Measurements from ENCODE around the gene EDNRA.

Gene EDNRA

DNA sequence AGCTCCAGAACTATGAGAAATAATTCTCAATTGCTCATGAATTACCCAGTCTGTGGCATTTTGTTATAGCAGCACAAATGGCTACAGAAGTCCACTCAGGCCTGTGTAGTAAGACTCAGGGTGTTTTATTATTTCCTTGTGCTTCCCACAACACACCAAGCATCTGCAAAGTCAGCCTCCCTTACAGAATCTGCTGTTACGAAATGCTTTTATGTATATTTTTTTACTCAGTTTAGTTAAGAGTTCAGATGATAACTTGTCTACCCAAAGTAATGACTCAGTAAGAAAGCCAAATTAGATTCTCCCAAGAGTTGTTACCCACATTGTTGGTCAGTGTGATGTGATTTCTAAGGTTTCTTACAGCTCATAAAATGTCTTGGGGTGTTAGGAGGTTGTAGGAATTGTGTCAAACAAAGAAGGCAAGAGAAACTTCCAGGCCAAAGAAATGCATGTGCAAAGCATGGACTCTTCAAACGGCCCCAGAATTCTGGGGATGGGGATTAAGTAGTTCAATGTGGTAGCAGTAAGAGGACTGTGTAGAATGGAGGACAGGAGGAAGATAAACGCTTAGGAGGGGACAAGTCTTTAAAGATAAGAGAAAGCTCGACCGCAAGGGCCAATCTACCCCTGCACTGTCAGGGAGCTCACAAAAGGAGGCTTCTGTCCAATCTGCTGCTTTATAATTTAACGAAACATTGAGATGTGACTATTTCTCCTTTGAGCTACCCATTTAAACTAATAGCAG, 100.9 kb downstream of the EDNRA start:
- no peak for DNase-seq
- in situ Hi-C loops (cut with MboI; ENCODE audit: low pct_unique_long_range_greater_than_20kb, low sequenced_read_pairs) = loop anchor here (25.0 kb wide), 1 partner anchor 419 kb away; no protein-coding TSS in a partner anchor

DNA sequence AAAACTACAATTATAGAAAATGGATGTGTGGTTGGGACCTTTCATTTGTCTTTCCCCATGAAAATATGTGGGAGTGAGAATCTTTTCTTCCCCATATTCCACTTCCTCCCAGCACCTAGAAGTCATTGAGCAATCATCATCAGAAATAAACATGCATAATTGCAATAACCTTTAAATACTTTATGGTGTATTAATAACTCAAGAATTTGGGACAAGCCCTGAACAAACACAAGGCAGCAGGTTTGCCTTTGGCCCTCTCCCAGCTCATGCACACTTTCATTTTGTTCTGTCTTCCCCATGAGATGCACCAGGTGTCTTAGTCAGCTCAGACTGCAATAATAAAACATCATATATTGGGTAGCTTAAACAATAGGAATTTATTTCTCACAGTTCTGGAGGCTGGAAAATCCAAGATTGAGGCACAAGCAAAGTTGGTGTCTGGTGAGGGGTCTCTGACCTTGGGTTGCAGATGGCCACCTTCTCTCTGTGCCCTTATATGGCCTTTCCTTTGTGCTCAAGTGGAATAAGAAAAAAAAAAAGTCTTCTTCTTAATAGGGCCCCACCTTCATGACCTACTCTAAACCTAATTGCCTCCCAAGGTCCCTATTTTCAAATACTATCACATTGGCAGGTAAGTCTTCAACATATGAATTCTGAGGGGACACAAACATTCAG, 101.6 kb downstream of the EDNRA start:
- DNase-seq = no peak
- in situ Hi-C loops (cut with MboI; ENCODE audit: low pct_unique_long_range_greater_than_20kb, low sequenced_read_pairs) = loop anchor here (25.0 kb wide), 1 partner anchor 420 kb away; no protein-coding TSS in a partner anchor

DNA sequence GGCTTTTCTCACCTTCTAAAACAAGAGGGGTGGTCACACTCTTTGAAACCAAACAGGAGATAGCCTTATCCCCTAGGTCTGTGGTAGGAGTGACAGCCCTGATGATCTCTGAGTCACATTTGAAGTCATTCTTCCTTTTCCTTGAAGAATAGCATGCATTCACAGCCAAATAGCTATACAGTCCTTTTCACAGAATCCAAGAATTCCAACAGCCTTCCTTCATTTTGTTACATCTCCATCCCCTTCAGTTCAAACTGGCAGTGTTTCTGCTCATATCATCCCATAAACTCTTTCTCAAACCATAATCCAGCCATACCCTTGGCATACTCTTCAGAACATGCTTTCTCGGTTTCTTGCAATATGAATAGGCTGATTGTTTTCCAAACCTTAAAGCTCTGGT, 103.0 kb downstream of the EDNRA start:
- in situ Hi-C loops (cut with MboI; ENCODE audit: low pct_unique_long_range_greater_than_20kb, low sequenced_read_pairs) = loop anchor here (25.0 kb wide), 1 partner anchor 422 kb away; no protein-coding TSS in a partner anchor
- DNase-seq = no peak

DNA sequence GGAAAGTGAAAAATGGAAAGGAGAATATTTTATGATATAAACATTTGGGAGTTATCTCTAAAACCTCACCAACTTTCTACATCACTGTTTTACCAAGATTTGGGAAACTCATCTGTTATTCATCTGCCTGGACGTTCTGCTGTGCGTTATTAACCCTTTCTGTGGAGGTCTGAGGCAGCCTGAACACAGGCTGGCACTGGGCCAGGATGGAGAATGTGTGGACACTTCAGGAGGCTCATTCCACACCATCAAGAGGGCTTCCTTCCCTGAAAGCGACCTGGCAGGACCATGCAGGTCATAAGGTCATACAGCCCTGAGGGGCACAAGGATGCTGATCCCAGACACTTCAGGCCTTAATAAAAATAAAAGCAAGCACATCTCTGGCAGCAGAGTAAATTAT, 105.1 kb downstream of the EDNRA start:
- in situ Hi-C loops (cut with MboI; ENCODE audit: low pct_unique_long_range_greater_than_20kb, low sequenced_read_pairs) = loop anchor here (25.0 kb wide), 1 partner anchor 424 kb away; no protein-coding TSS in a partner anchor

DNA sequence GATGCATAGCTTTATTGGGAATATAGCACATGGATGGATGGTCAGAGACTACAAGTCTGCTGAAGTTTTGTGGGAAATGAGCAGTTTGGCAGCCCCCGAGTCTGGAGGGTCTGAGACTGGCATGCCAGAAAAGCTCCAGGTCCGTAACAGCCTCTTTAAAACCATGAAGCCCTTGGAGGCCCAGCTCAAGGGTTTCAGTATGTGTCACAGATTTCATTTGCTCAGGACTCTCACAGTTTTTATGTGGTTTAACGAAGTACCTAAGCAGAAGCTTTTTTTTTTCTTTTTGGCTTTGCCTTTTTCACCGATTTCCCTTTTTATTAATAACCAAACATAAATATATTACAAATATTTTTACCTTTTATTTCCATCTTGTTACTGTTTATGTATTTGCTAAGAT, 105.7 kb downstream of the EDNRA start:
- in situ Hi-C loops (cut with MboI; ENCODE audit: low pct_unique_long_range_greater_than_20kb, low sequenced_read_pairs) = loop anchor here (25.0 kb wide), 1 partner anchor 424 kb away; no protein-coding TSS in a partner anchor
- no peak for DNase-seq

More for the DNA sequence above, 105.1 kb downstream of the EDNRA start:
- DNase-seq = no peak

DNA sequence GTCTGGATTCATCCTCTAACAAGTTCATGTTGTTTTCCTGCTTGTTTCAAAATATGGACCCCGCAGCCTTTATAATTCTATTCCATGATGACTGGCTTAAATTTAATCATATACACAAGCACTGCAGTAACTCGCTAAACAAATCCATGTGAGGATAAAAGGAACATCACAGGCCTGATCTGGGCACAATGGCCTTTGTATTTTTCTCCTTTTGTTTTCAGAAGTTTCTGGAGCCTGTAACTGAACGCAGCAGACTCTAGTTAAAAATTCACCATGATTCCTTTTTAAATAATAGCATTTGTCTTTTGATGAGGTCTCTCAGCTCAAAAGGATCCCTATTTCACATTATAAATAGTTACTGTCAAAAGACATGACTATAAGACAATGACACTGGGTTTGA, 106.1 kb downstream of the EDNRA start:
- in situ Hi-C loops (cut with MboI; ENCODE audit: low pct_unique_long_range_greater_than_20kb, low sequenced_read_pairs) = loop anchor here (25.0 kb wide), 1 partner anchor 425 kb away; no protein-coding TSS in a partner anchor
- no peak for DNase-seq

DNA sequence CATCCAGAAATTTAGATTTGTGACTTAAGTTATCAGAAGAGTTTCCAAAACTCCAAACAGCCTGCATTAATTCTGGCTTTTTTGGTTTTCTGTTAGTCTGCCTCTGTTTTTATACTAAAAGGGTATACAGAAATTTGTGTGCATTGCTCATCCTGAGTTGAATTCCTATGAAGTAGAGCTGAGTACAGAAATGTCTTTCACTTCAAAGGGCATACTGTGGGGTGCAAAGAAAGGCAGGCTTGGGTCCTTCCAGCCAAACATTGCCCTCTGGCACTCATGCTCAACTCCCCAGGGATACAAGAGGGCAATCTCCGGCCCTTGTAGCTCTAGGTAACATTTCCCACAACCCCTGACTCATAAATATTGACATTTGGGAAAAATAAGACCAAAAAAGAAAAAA, 108.7 kb downstream of the EDNRA start:
- in situ Hi-C loops (cut with MboI; ENCODE audit: low pct_unique_long_range_greater_than_20kb, low sequenced_read_pairs) = loop anchor here (25.0 kb wide), 1 partner anchor 427 kb away; no protein-coding TSS in a partner anchor
- DNase-seq = no peak

DNA sequence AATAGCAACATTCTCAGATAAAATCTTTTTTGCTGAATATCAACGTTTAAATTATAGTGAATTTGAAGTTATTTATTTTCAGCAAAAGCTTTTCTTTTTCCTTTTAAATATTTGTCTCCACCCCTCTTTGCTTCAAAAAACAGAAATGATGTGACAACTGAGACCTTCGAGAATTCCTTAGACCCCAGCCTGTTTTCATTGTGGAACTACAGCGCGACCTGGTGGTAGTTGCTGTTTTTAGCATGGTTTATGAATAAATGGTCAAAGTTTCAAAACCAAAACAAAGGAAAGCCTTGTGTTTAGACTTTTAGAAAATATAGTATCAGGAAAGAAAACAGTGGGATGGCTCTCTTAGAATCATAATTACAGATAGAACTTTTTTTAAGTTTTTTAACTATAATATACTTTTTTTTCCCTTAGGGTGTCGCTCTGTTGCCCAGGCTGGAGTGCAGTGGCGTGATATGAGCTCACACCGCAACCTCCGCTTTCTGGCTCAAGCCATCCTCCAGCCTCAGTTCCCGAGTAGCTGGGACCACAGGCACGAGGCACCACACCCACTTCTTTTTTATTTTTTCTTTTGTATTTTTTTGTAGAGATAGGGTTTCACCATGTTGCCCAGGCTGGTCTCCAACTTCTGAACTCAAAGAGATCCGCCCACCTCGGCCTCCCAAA, 109.5 kb downstream of the EDNRA start:
- peak; percentile 75 for DNase-seq

DNA sequence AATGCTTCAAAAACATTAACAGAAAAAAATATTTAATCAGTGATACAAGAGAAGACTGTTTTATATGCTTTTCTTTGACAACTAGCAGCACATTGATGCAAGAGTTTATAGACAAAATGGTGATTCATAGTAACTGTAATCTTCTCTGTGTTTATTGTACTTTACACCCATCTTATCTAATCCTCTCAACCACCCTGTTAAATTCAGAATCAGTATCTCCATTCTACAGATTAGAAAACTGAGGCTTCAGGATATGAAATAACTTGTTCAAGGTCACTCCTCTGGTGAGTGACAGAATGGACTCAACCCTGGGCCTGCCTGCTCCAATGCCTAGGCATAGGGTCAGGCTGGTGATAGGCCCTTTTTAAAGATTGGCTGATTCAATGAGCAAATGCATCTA, 110.2 kb downstream of the EDNRA start:
- in situ Hi-C loops (cut with MboI; ENCODE audit: low pct_unique_long_range_greater_than_20kb, low sequenced_read_pairs) = loop anchor here (25.0 kb wide), 1 partner anchor 429 kb away; no protein-coding TSS in a partner anchor
- no peak for DNase-seq

More for the DNA sequence above, 109.5 kb downstream of the EDNRA start:
- in situ Hi-C loops (cut with MboI; ENCODE audit: low pct_unique_long_range_greater_than_20kb, low sequenced_read_pairs) = loop anchor here (25.0 kb wide), 1 partner anchor 428 kb away; no protein-coding TSS in a partner anchor

DNA sequence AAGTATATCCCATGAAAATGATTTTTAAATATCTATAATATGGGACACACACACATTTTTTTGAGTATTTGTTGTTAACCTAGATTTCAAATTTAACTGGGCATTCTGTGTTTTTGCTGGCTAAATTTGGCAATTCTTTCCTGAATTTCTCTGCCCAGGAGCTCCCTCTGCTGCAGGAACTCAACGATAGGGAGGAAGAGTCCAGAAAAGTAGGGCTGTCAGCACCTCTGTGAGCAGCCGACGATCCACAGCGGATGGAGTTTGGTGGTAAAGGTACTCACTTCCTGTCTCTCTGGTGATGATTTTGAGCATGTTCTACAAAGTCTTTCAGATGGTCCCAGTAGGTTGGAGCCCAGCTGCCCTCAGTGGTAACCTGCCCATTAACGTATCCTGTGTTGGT, 113.2 kb downstream of the EDNRA start:
- no peak for DNase-seq
- in situ Hi-C loops (cut with MboI; ENCODE audit: low pct_unique_long_range_greater_than_20kb, low sequenced_read_pairs) = loop anchor here (25.0 kb wide), 1 partner anchor 432 kb away; no protein-coding TSS in a partner anchor
